Activated T-cell treated with anti-CD3 and anti-CD28 coated beads for 48 hours (primary cell): Measurements from ENCODE around the gene NDUFAF7.
"Not testable (repeated sequence)": the region's sequence is repeated elsewhere in the genome, so short reads cannot be mapped to it uniquely, and the experiment has no call there.

Source experiments
- DNase-seq: peaks from one replicate; pipeline ENCODE4 v3.0.0-alpha.2; 2020; ENCODE audit warnings: low read depth

Gene NDUFAF7

GRCh38 chr2:37231241-37232130, at the start of gene NDUFAF7, which contains the start of gene CEBPZ:
Gene NDUFAF7 (plus strand): TSS chr2:37231658. CDS start chr2:37231706, 48 bp downstream.
Gene CEBPZ (minus strand): TSS chr2:37231596. CDS start chr2:37231567, 29 bp downstream.
- DNase-seq = peak; percentile 86

- DNase-seq = no peak
Measured at GRCh38 chr2:37181726-37182684, 49.5 kb upstream of the NDUFAF7 start.

- DNase-seq = no peak
Measured at GRCh38 chr2:37188570-37188969, 42.9 kb upstream of the NDUFAF7 start, which contains the start of gene SULT6B1. Gene SULT6B1 (minus strand): TSS chr2:37188670. CDS start chr2:37188640, 30 bp downstream.

GRCh38 chr2:37189452-37190153, 41.9 kb upstream of the NDUFAF7 start:
- no peak for DNase-seq

GRCh38 chr2:37190290-37190689, 41.2 kb upstream of the NDUFAF7 start:
- DNase-seq = no peak

GRCh38 chr2:37191253-37191652, 40.2 kb upstream of the NDUFAF7 start:
- no peak for DNase-seq

GRCh38 chr2:37191747-37192146, 39.7 kb upstream of the NDUFAF7 start:
- DNase-seq = no peak

- DNase-seq = no peak
Measured at GRCh38 chr2:37192551-37192950, 38.9 kb upstream of the NDUFAF7 start.

- DNase-seq = not testable (repeated sequence)
Measured at GRCh38 chr2:37195862-37196319, 35.6 kb upstream of the NDUFAF7 start.

- peak; percentile 83 for DNase-seq
Measured at GRCh38 chr2:37196320-37197195, 34.9 kb upstream of the NDUFAF7 start, which contains the start of gene CEBPZOS. Gene CEBPZOS (plus strand): TSS chr2:37196496. CDS start chr2:37199705, 3,209 bp downstream.

- DNase-seq = no peak
Measured at GRCh38 chr2:37198681-37199065, 32.8 kb upstream of the NDUFAF7 start.

- DNase-seq = no peak
Measured at GRCh38 chr2:37201208-37201607, 30.2 kb upstream of the NDUFAF7 start.

- DNase-seq = peak; percentile 33
Measured at GRCh38 chr2:37201766-37202165, 29.7 kb upstream of the NDUFAF7 start.

- DNase-seq = no peak
Measured at GRCh38 chr2:37203708-37204107, 27.8 kb upstream of the NDUFAF7 start.

GRCh38 chr2:37205071-37205661, 26.3 kb upstream of the NDUFAF7 start:
- not testable (repeated sequence) for DNase-seq

- no peak for DNase-seq
Measured at GRCh38 chr2:37205689-37206341, 25.6 kb upstream of the NDUFAF7 start.

GRCh38 chr2:37206760-37207159, 24.7 kb upstream of the NDUFAF7 start:
- DNase-seq = not testable (repeated sequence)

- DNase-seq = no peak
Measured at GRCh38 chr2:37211212-37211611, 20.2 kb upstream of the NDUFAF7 start.

- no peak for DNase-seq
Measured at GRCh38 chr2:37211939-37212338, 19.5 kb upstream of the NDUFAF7 start.

GRCh38 chr2:37215250-37215649, 16.2 kb upstream of the NDUFAF7 start:
- no peak for DNase-seq
